Stimulated activated CD4-positive, alpha-beta T cell treated with anti-CD3 and anti-CD28 coated beads, Interleukin-1b, Interleukin-23, amount 100 ng/mL, for 1 hour (primary cell): Measurements from ENCODE around the gene TBC1D22A.

Experiments
- DNase-seq, 2 donors: peaks; one replicate each; pipeline ENCODE4 v3.0.0-alpha.2; 2020; ENCODE audit warnings: low read depth in 2 of 2

Gene TBC1D22A

DNA sequence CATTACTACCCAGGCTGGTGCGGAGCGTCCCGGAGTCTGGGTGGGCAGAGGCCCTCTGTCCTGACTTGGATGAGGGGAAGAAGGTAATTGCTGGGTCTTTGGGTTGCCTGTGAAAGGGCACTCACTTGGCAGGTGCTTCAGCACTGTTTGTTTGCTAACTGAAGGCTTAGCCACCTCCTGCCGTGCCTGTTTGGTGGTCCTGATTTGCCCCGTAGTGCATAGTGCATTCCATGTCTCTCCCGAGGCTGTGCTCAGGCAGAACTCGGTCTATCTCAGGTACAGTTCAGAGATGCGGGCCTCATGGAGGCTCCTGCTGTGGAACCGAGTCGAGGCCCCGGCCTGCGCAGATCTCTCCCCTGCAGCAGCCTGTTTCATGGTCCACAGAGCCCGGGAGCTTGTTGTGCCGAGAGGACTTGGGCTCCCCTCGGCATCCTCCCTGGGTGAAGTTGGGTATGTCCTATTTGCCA, 146.2 kb downstream of the TBC1D22A start:
- no peak for DNase-seq

DNA sequence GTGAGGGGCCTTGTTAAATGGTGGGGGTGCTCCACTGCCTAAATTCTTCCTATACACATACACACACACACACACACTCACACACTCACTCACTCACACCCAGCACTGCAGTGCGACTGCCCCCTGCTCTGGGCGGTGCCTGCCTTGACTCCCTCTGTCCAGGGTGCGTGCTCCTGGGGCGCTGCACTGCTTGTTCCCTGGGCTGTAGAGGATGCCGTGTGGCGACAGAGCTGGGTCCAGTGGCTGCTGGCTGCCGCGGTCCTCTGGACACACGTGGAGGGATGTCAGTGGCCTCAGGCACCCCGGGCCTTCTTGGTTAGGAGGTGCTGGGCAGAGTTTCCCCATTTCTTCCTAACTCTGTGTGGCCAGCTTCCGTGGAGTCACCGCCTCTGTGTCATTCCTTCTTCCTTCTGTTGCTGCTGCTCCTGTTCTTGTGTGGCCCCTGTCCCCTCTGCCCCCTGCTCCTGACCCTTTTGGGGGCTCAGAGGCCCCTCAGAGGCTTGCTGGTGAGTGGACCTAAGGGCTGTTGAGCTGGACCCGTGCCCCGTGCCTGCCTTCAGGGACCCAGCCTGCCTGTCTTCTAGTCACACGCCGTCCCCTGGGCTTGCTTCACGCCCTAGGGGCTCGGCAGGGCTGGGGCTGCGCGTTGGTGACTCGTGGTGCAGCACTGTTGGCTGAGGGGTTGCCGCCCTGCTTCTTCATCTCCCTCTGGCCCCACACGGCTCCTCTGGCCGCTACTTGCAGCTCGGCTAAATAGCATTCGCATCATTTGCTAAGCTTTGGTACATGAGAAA, 147.0 kb downstream of the TBC1D22A start:
- no peak for DNase-seq

DNA sequence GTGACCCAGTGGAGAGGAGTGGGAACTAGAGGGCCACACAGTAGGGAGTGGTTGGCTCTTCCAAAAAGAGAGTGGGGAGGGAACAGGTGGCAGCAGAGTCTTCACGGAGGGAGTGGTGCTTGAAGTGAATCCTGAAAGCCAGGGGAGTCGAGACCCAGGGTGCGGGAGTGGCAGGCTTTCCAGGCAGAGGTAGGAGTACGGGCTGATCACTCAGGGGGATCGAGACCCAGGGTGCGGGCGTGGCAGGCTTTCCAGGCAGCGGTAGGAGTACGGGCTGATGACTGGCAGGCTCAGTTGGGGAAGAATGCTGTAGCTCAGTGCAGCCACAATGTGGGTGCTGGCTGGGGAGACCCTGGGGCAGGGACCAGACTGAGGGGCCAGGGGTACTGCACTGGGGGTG, 148.2 kb downstream of the TBC1D22A start:
- DNase-seq: no peak

DNA sequence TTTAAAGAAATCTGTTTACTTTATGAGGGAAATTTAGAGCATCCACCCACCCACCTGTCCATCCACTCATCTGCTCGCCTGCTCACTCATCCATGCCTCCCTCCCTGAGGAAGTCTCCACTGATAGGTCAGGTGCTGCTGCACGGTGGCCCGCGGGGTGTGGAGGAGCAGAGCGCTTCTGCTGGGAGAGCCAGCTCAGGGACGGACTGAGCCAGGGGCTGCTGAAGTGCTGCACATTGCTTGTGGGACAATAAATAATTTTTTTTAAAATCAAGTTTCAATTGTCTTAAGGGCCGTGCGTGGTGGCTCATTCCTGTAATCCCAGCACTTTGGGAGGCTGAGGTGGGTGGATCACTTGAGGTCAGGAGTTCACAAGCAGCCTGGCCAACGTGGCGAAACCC, 148.9 kb downstream of the TBC1D22A start:
- no peak for DNase-seq

DNA sequence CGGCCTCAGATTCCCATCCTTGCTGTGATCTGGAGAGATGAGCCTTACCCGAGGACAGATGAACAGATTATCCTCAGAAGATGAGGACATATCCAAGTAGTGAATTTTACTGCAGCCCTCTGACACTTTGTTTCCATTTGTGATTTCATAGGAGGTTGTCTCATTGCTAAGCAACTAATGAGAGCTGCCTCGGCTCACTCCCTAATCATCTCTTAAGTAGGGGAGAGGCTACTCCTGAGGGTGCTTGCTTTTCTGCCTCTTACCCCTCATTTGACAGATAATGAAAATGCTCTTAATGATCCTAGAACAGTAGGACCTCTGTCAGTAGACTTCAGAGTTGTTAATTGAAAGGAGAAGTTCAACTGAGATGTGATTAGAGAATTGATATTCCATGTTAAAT, 150.9 kb downstream of the TBC1D22A start:
- no peak for DNase-seq

DNA sequence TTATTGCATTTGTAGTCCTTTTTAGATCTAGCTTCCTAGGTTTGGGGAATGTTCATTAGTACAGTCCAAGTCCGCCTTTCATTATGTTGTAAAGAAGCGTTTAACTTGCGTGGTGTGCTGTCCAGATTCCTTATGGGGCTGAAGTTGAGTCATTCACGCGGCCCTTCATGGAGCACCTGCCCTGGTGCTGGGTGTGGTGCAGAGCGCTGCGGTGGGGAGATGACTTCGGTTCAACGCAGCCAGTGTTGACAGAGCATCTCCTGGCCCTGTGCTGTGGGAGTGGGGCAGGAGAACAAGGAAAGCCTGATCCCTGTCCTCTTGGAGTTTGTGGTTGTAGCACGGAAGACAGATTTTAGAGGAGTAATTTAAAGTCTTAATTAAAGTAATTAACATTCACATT, 152.0 kb downstream of the TBC1D22A start:
- DNase-seq: no peak

DNA sequence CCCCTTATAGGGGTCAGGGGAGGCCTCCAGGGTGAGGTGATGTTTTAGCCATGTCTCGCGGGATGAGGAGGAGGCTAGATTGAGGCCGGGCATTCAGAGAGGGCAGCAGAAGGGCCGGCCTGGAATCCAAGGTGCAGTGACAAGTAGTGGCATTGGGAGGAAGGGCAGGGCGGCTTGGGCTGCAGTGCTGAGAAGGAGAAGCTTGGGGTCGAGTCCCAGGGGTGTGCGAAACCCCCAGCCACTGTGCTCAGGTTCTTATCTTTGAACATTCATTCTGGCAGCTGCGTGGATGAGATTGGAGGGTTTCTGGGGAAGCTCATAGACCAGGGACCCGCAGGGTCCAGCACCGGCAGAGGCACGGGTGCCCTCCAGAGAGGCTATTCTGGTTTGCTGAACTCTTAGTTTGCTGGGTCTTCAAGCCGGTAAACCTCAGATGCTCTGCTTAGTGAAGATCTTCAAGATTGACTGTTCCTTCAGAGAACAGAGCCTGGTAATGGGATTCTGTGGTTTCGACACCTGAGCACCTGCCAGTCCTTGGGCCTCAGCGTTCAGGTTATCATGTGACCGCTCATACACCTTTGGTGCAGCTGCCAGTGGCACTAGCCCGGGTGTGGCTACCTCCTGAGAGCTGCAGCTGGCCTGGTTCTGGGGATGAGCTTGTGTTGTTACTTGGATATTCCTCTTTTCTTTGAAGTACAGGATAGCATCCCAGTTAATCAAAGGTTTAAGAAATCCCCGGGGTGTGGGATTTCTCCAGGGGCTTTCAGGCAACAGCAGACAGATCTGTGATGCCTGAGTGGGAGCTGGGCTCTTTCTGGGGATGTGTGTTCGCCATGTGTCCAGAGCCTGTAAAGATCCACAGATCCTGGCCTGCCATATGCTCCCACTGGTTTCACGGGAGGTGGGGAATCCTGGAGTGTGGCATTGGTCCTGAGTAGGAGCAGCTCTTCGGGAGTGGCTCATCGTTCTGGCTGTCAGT, 152.8 kb downstream of the TBC1D22A start:
- DNase-seq: no peak

DNA sequence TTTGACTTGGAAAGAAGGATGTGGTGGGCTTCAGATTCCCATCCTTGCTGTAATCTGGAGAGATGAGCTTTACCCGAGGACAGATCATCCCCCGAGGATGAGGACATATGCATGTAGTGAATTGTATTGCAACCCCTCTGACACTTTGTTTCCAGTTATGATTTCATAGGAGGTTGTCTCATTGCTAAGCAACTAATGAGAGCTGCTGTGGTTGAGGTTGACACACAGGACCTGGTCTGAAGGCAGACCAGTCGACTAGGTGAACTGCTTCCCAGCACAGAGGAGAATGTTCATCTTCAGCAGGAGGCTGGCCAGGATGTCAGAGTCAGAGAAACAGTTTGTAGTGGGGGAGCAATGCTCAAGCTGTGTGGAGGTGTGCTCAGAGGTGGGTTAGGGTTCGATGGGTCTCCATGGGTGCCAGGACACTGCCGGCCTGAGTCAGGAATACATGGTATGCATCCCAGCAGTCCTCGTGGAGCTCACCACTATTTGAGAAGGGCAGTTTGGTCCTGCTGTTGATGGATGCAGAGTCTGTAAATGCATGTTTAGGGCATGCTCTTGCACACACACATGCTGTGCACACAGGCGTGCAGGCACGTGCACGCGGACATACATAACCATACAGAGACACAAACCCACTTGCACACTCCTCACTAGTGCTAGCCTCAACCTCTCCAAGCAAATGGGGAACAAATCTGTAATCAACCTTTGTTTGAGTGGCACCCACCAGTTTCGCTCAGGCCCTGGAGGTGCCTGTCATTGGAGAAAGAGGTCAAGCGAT, 153.7 kb downstream of the TBC1D22A start:
- no peak for DNase-seq

DNA sequence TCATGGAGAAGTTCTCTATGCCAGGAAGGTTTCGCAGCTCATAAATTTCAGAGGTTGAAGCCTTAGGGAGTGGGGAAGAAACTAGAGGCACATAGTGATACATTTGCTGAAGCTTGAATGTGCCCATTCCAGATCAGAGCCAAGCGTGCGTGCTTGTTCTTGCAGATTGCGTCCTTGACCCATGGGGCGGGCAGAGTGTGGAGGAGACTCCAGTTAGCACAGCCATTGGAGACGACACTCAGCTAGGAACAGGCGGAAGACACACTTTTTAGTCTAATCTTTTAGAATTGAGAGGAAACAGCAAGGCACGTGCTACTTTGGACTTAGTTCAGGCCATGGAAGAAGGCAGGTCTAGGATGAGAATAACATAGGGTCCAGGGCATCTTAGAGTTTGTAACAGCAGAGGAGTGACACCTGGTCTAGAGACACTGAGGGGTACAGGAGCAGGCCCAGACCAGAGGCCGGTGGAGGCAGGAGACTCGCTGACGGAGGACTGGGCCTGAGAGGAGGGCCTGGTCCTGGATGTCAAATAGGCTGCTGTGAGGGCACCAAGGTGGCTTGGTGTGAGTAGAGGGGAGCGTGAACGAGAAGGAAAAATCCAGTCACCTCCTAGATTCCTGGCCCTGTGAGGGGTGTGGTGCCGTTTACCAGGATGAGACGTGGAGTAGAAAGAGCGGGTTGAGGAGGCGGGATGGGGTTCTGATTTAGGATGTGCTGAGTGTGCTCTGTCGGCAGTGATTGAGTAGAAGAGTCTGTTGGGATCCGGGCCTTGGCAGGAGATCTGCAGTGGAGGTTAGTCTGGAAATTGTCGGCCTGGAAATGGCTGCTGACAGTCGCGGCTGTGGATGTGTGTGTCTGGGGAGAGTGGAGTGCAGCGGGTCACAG, 154.7 kb downstream of the TBC1D22A start:
- DNase-seq: no peak

DNA sequence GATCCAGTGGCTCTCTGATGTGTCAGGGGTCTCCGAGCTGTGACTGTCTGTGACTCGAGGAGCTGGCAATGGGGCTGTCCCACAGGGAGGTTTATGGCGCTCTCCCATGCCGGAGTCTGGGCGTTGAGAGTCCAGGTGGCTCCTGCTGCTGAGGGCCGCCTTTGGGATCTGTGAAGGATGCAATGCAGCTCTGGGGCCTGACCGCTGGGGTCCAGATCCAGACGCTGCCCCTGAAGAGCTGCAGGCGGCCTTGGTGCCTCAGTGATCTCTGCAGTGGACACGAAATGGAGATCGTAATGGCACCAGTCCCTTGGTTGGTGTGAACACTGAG, 155.3 kb downstream of the TBC1D22A start:
- DNase-seq: no peak

DNA sequence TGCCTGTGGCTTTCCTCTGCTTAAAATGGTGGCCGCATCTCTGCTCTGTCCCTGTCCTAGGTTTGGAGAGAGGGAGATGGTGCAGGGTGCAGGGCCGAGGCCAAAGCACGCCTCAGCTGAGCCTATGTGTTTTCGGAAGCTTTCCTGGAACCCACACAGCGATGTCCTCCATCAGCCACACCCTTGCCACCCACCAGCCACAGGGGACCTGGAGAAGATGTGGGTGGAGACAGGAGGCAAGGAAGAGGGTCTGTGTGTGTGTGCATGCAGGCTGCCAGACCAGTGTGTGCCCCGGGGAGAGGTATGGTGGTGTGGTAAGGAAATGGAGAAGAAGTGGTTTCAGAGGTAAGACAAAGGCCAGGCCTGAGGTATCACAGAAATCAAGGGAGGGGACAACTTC, 155.7 kb downstream of the TBC1D22A start:
- DNase-seq: no peak

DNA sequence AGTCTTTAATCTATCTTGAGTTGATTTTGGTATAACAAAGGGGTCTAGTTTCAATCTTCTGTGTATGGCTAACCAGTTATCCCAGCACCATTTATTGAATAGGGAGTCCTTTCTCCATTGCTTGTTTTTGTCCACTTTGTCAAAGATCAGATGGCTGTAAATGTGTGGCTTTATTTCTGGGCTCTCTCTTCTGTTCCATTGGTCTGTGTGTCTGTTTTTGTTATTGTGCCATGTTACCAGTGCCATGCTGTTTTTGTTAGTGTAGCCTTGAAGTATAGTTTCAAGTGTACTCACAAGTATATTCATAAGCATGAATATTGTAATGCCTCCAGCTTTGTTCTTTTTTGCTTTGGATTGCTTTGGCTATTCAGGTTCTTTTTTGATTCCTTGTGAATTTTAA, 159.6 kb downstream of the TBC1D22A start:
- DNase-seq: no peak

DNA sequence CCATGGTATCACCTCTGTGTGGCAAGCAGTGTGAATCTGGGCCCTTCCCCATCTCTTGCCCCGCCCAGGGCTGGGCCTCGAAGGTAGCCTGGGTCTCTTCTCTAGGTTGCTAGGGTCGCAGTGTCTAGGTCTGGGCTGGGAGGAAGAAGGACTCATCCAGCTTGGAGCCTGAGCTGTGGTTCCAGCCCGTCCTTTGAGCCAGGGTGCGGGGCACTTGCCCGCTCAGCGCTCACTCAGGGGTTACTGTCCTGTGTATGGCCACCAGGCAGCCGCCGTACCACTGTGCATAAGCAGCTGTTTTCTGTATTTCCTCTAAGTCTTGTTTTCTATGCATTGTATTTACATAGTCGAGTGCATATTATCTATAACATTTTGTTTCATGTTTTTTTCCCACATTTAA, 160.9 kb downstream of the TBC1D22A start:
- no peak for DNase-seq

DNA sequence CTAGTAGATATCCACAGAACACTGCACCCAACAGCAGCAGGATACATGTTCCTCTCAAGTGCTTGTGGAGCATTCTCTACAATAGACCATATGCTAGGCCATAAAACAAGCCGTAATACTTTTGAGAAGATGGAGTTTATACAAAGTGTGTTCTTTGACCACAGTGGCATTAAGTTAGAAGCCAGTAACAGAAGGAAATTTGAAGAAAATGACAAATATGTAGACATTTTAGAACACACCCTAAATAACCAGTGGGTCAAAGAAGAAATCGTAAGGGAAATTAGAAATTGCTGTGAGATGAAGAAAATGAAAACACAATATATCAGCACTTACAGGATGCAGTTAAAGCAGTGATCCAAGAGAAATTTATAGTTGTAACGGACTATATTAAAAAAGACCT, 163.4 kb downstream of the TBC1D22A start:
- no peak for DNase-seq

DNA sequence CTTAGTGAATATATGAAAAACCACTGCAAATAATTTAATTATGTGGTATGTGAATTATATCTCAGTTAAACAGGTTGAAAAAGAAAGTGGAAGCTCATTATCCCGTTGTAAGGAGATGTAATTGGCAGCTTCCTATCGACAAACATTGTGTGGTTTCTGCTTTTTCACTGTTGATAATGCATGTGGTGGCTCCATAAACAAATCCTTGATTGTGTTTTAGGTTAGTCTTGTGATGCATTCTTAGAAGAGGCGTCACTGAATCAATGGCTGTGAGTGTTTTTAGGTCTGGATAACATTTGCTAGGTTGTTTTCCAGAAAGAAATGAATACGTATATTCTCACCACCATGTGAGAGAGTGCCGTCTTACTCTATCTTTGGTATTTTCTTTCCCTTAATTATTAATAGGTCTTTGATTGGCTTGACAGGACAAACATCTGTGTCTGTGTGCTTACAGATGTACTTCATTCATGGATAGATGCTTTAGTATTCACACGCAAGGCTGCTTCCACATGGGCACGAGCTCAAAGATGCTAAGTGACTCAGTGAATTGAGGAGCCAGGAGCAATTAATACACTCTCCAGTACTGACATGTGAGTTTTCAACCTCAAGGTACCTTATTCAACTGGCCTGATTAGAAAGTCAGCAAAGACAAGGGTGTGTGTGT, 166.7 kb downstream of the TBC1D22A start:
- DNase-seq: no peak

DNA sequence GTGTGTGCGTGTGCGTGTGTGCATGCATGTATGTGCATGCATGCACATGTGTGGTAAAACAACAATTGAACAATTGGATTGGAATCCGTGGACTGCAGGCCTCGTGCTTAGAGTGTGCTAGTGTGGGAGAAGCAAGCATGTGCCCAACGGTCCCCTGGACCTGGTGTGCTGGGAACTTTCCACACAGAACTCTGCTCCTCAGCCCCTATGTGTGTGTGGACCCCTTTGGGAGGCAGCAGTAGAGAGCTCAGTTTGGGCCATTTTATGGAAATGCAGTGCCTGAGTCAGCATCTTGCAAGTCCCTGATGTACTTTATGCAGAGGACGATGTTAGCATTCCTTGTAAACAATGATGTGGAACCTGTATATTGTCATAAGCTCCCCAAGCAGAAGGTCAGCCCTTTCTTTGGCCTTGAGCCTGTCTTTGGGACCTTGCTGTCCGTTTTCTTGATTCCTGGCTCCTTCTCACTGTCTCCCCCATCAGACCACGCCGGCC, 167.3 kb downstream of the TBC1D22A start:
- DNase-seq: no peak

DNA sequence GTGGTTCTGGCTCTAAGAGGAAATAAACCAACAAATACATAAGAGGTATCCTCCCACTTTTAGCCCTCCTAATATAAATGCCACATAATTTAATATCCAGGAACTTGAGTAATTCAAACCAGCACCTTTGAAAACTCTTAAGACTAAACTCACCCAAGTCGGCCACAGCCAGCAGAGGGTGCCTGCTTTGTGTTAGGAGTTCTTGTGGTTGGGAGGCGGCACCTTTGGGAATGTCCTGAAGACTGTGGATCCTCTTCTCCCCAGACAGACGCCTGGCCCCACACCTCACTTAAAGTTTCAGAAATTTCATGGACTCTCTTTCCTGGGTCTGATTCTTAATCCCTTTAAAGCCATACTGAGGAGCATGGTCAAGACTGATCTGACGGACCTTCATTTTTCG, 169.0 kb downstream of the TBC1D22A start:
- DNase-seq: no peak

DNA sequence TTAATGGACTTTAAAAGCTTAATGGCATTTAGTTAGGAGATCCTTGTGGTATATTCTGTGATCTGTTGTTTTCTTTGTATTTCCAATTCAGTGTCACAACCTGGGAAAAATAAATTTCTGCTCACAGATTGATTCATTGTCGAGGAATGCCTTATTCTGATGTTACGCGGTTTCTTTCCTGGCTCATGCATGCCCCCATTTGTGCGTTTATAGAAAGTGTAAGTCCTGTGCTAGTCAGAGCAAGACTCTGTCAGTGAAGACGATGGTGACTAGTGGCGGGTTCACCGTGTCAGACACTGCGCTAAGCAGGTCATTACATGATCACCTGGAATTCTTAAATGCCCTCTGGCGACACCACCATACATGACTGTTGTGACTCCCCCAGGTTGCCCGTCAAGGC, 169.4 kb downstream of the TBC1D22A start:
- DNase-seq: no peak

DNA sequence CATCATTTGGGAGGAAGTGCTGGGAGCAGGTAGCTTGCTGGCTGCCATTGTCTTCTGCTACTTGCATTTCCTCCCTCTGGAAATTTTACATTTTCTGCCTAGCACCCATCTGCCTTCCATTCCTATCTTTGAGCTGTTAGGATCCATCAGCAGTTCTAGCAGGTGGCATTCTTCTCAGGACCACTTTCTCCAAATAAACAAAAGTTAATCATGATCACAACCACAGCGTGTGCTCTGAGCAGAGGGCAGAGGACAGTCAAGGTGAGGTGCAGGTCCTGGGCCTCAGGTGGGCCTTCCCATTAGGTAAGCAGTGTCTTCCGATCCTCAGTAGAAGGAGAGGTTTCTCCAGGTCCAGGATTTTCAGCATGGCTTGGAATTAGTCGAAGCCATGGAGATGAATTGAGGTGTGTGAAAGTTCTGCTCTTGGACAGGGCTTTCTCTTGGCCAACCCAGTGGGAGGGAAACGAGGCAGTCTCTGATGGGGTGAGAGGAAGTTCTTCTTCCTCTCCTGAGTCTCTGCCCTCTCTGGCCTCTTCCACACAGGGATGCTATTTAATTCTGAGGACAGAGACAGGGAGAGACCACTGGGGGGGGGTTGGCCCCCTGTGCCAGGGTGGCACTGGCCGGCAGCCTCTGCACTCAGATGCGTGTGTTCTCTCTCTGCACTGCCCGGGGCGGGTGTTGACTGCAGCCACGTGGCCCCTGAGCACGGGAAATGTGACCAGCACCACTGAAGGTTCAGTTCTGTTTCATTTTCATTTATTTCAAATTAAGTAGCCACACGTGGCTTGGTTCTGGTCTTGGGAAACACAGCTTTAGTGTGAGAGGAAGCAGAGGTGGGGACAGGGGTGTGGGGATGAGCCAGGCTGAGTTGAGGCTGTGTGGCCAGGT, 170.8 kb downstream of the TBC1D22A start:
- DNase-seq: no peak
